ENCODE measurements around the gene DCAF17.

Gene DCAF17

GRCh38 chr2:171402906-171403580, 31.0 kb upstream of the DCAF17 start:
- Mint-ChIP-seq H3K9me3 (peaks cover 3 to 7% of the 10 kb centered on the region in 2 donors), H3K4me1 (ENCODE audit: low read depth in 2 of 2) (peaks cover 19 to 24% of the 10 kb centered on the region in 2 donors), H3K27me3 (no peaks in the 10 kb centered on the region), H3K27ac (no peak overlapping the region), H3K4me3 (no peak overlapping the region), H3K36me3 (ENCODE audit: insufficient read depth) (no peaks in the 10 kb centered on the region)
- no peak for ATAC-seq (replicated peaks)
- DNase-seq, result no peak

GRCh38 chr2:171404261-171404660, 29.8 kb upstream of the DCAF17 start:
- H3K27ac Mint-ChIP-seq, result no peak overlapping the region
- H3K36me3 Mint-ChIP-seq (ENCODE audit: insufficient read depth), result no peaks in the 10 kb centered on the region
- H3K27me3 Mint-ChIP-seq, result no peaks in the 10 kb centered on the region
- H3K4me3 Mint-ChIP-seq, result no peak overlapping the region
- peaks cover 3 to 7% of the 10 kb centered on the region in 2 donors for H3K9me3 Mint-ChIP-seq
- peaks cover 15 to 17% of the 10 kb centered on the region in 2 donors for H3K4me1 Mint-ChIP-seq (ENCODE audit: low read depth in 2 of 2)
- ATAC-seq (replicated peaks) (no peak), DNase-seq (no peak)

- no peak overlapping the region for H3K4me3 Mint-ChIP-seq
- peaks cover 3 to 7% of the 10 kb centered on the region in 2 donors for H3K9me3 Mint-ChIP-seq
- ATAC-seq (replicated peaks) (no peak), DNase-seq (no peak)
- peak overlapping the region in 1 of 2 donors; percentile 50 for H3K27ac Mint-ChIP-seq
- no peaks in the 10 kb centered on the region for H3K27me3 Mint-ChIP-seq
- H3K36me3 Mint-ChIP-seq (ENCODE audit: insufficient read depth), result no peaks in the 10 kb centered on the region
- H3K4me1 Mint-ChIP-seq (ENCODE audit: low read depth in 2 of 2), result peaks cover 19% of the 10 kb centered on the region in 2 donors
Measured at GRCh38 chr2:171404719-171405118, 29.3 kb upstream of the DCAF17 start.

- H3K36me3 Mint-ChIP-seq (ENCODE audit: insufficient read depth), result no peaks in the 10 kb centered on the region
- H3K4me3 Mint-ChIP-seq, result no peak overlapping the region
- no peaks in the 10 kb centered on the region for H3K27me3 Mint-ChIP-seq
- peaks cover 3 to 7% of the 10 kb centered on the region in 2 donors for H3K9me3 Mint-ChIP-seq
- H3K4me1 Mint-ChIP-seq (ENCODE audit: low read depth in 2 of 2), result peaks cover 19% of the 10 kb centered on the region in 2 donors
- ATAC-seq (replicated peaks), result no peak
- DNase-seq, result no peak
- H3K27ac Mint-ChIP-seq, result peak overlapping the region in 1 of 2 donors; percentile 50
Measured at GRCh38 chr2:171405546-171405945, 28.5 kb upstream of the DCAF17 start.

GRCh38 chr2:171406044-171406443, 28.0 kb upstream of the DCAF17 start:
- Mint-ChIP-seq H3K36me3 (ENCODE audit: insufficient read depth) (no peaks in the 10 kb centered on the region), H3K4me3 (no peak overlapping the region), H3K9me3 (peaks cover 3 to 7% of the 10 kb centered on the region in 2 donors), H3K27ac (peak overlapping the region in 1 of 2 donors; percentile 50), H3K4me1 (ENCODE audit: low read depth in 2 of 2) (peaks cover 19% of the 10 kb centered on the region in 2 donors), H3K27me3 (no peaks in the 10 kb centered on the region)
- ATAC-seq (replicated peaks) (no peak), DNase-seq (no peak)

- H3K27ac Mint-ChIP-seq, result peak overlapping the region; percentile 13 to 47
Measured at GRCh38 chr2:171407030-171407675, 26.9 kb upstream of the DCAF17 start.

GRCh38 chr2:171407676-171408044, 26.4 kb upstream of the DCAF17 start:
- Mint-ChIP-seq H3K27ac (peak overlapping the region in 1 of 2 donors; percentile 47), H3K4me1 (ENCODE audit: low read depth in 2 of 2) (peaks cover 19% of the 10 kb centered on the region in 2 donors), H3K9me3 (no peaks in the 10 kb centered on the region), H3K27me3 (no peaks in the 10 kb centered on the region), H3K36me3 (ENCODE audit: insufficient read depth) (no peaks in the 10 kb centered on the region), H3K4me3 (no peak overlapping the region)
- DNase-seq (no peak), ATAC-seq (replicated peaks) (no peak)

More at GRCh38 chr2:171407030-171407675, 26.9 kb upstream of the DCAF17 start:
- peak; percentile 59 for ATAC-seq (replicated peaks)
- Mint-ChIP-seq H3K4me1 (ENCODE audit: low read depth in 2 of 2) (peaks cover 19% of the 10 kb centered on the region in 2 donors), H3K4me3 (no peak overlapping the region), H3K36me3 (ENCODE audit: insufficient read depth) (no peaks in the 10 kb centered on the region), H3K27me3 (no peaks in the 10 kb centered on the region), H3K9me3 (peaks cover 0 to 1% of the 10 kb centered on the region in 2 donors)
- DNase-seq, result no peak

- Mint-ChIP-seq H3K9me3 (no peaks in the 10 kb centered on the region), H3K27ac (peak overlapping the region; percentile 76 to 86), H3K4me1 (ENCODE audit: low read depth in 2 of 2) (peaks cover 17 to 19% of the 10 kb centered on the region in 2 donors), H3K27me3 (no peaks in the 10 kb centered on the region), H3K36me3 (ENCODE audit: insufficient read depth) (no peaks in the 10 kb centered on the region), H3K4me3 (peak overlapping the region; percentile 54 to 81)
- DNase-seq, result no peak
- ATAC-seq (replicated peaks), result peak; percentile 35
Measured at GRCh38 chr2:171409436-171409971, 24.5 kb upstream of the DCAF17 start.

GRCh38 chr2:171410101-171410500, 23.9 kb upstream of the DCAF17 start:
- Mint-ChIP-seq H3K36me3 (ENCODE audit: insufficient read depth) (no peaks in the 10 kb centered on the region), H3K4me3 (peak overlapping the region in 1 of 2 donors; percentile 27), H3K27me3 (no peaks in the 10 kb centered on the region), H3K9me3 (no peaks in the 10 kb centered on the region), H3K27ac (no peak overlapping the region), H3K4me1 (ENCODE audit: low read depth in 2 of 2) (peaks cover 12 to 16% of the 10 kb centered on the region in 2 donors)
- ATAC-seq (replicated peaks), result no peak
- DNase-seq, result no peak

GRCh38 chr2:171410624-171411023, 23.4 kb upstream of the DCAF17 start:
- Mint-ChIP-seq H3K27ac (no peak overlapping the region), H3K4me3 (peak overlapping the region in 1 of 2 donors; percentile 27)

GRCh38 chr2:171411214-171411613, 22.8 kb upstream of the DCAF17 start:
- Mint-ChIP-seq H3K4me3 (no peak overlapping the region), H3K27me3 (no peaks in the 10 kb centered on the region)

More at GRCh38 chr2:171410624-171411023, 23.4 kb upstream of the DCAF17 start:
- Mint-ChIP-seq H3K4me1 (ENCODE audit: low read depth in 2 of 2) (peaks cover 9 to 16% of the 10 kb centered on the region in 2 donors), H3K36me3 (ENCODE audit: insufficient read depth) (no peaks in the 10 kb centered on the region), H3K27me3 (no peaks in the 10 kb centered on the region), H3K9me3 (no peaks in the 10 kb centered on the region)
- ATAC-seq (replicated peaks) (no peak), DNase-seq (no peak)

GRCh38 chr2:171411791-171412483, 22.1 kb upstream of the DCAF17 start:
- Mint-ChIP-seq H3K27me3 (no peaks in the 10 kb centered on the region), H3K4me1 (ENCODE audit: low read depth in 2 of 2) (peaks cover 8 to 22% of the 10 kb centered on the region in 2 donors), H3K36me3 (ENCODE audit: insufficient read depth) (no peaks in the 10 kb centered on the region), H3K9me3 (no peaks in the 10 kb centered on the region), H3K4me3 (no peak overlapping the region), H3K27ac (no peak overlapping the region)
- DNase-seq (no peak), ATAC-seq (replicated peaks) (no peak)

More at GRCh38 chr2:171411214-171411613, 22.8 kb upstream of the DCAF17 start:
- Mint-ChIP-seq H3K36me3 (ENCODE audit: insufficient read depth) (no peaks in the 10 kb centered on the region), H3K9me3 (no peaks in the 10 kb centered on the region), H3K4me1 (ENCODE audit: low read depth in 2 of 2) (peaks cover 10 to 22% of the 10 kb centered on the region in 2 donors), H3K27ac (no peak overlapping the region)
- DNase-seq (no peak), ATAC-seq (replicated peaks) (no peak)

GRCh38 chr2:171412571-171413175, 21.4 kb upstream of the DCAF17 start:
- no peak for DNase-seq
- Mint-ChIP-seq H3K9me3 (no peaks in the 10 kb centered on the region), H3K4me1 (ENCODE audit: low read depth in 2 of 2) (peaks cover 5 to 16% of the 10 kb centered on the region in 2 donors), H3K27ac (no peak overlapping the region), H3K4me3 (no peak overlapping the region), H3K27me3 (no peaks in the 10 kb centered on the region), H3K36me3 (ENCODE audit: insufficient read depth) (no peaks in the 10 kb centered on the region)
- ATAC-seq (replicated peaks), result no peak

Measured in effector memory CD8-positive, alpha-beta T cell (primary cell).